Measurements from ENCODE around the gene ZSCAN30. TPM values are rescaled to one million over a fixed set of nuclear protein-coding genes. Genes with fewer than 3 reads are reported as not detected.

ZSCAN30 gene
- total and polyA plus RNA-seq, 8 donors = 15.0 to 68.7 (median 58.4) TPM

DNA sequence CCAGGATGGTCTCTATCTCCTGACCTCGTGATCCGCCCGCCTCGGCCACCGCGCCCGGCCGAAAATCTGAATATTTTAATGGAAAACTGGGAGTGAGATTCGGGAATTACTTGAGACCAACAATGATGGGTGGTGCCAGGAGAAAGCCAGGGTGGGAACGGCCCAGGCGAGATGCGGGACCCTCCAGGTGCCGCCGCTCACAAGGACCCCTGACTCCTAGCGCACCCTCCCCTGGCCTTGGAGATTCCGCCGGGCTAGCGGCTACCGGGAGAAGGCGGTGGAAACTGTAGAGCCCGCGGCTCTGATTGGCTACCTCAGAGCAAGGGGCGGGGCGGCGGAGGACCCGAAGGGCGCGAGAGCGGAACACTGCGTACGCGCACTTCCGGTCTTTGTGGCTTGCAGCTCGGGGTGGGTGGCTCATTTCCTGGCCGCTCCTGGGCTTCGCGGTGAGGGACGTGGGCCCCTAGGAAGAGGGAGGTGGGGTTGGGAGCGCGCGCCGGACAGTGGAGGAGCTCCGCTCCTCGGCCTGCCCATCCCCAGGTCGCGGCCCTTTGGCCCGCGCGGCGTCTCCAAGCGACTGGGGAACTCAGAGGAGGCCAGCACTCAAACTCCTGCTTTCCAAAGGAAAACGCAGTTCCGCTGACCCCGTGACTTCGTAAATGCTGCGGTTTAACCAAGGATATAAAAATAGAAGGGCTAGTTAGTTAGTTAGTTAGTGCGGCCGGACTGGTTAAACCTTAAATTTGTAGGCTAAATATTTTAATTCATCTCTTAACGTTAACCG is 49.2 kb downstream of the ZSCAN30 start, which contains the start of gene ZNF397:
Gene ZNF397, plus strand, starts transcription at position 371 of the 784 bp plus-strand sequence. CDS start 1,437 bp downstream, outside the sequence.
- DNase-seq (peak; percentile 95 to 99 (median 98)), ATAC-seq (peak; percentile 99)
- TF ChIP-seq, protein P1, sequence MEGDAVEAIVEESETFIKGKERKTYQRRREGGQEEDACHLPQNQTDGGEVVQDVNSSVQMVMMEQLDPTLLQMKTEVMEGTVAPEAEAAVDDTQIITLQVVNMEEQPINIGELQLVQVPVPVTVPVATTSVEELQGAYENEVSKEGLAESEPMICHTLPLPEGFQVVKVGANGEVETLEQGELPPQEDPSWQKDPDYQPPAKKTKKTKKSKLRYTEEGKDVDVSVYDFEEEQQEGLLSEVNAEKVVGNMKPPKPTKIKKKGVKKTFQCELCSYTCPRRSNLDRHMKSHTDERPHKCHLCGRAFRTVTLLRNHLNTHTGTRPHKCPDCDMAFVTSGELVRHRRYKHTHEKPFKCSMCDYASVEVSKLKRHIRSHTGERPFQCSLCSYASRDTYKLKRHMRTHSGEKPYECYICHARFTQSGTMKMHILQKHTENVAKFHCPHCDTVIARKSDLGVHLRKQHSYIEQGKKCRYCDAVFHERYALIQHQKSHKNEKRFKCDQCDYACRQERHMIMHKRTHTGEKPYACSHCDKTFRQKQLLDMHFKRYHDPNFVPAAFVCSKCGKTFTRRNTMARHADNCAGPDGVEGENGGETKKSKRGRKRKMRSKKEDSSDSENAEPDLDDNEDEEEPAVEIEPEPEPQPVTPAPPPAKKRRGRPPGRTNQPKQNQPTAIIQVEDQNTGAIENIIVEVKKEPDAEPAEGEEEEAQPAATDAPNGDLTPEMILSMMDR (IDR thresholded peaks at IDR 0.05) = no peak
- Histone ChIP-seq H3K4me3 (peak within 1 kb of the TSS; percentile 49 to 60), H3K36me3 (peaks cover 0 to 35% of the 10 kb centered on the region in 2 donors), H3K4me1 (peaks cover 3 to 11% of the 10 kb centered on the region in 2 donors), H3K9me3 (peaks cover 0 to 9% of the 10 kb centered on the region in 2 donors), H3K27ac (peak within 1 kb of the TSS; percentile 93 to 96), H3K27me3 (no peaks in the 10 kb centered on the region)
- intact Hi-C loops (cut with DNase I) = no loop called here

DNA sequence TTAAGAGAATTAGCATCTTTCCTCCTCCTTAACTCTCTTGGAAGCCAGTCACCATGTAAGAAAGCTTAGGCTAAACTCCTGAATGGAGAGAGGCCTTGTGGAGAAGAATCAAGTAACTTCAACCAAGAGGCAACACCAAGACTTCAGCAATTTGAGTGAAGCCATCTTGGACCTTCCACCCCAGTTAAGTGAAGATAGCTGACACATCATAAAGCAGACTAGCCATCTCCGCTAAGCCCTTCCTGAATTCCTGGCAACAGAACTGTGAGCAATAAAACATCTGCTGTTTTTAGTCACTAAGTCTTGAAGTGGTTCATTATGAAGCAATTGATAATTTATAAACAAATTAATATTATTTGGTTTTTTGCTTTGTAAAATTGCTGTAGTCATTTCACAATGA is 50.7 kb downstream of the ZSCAN30 start:
- intact Hi-C loops (cut with DNase I) = loop anchor here in 1 of 2 donors (5.0 kb wide), 1 partner anchor 113 kb away; no protein-coding TSS in a partner anchor

DNA sequence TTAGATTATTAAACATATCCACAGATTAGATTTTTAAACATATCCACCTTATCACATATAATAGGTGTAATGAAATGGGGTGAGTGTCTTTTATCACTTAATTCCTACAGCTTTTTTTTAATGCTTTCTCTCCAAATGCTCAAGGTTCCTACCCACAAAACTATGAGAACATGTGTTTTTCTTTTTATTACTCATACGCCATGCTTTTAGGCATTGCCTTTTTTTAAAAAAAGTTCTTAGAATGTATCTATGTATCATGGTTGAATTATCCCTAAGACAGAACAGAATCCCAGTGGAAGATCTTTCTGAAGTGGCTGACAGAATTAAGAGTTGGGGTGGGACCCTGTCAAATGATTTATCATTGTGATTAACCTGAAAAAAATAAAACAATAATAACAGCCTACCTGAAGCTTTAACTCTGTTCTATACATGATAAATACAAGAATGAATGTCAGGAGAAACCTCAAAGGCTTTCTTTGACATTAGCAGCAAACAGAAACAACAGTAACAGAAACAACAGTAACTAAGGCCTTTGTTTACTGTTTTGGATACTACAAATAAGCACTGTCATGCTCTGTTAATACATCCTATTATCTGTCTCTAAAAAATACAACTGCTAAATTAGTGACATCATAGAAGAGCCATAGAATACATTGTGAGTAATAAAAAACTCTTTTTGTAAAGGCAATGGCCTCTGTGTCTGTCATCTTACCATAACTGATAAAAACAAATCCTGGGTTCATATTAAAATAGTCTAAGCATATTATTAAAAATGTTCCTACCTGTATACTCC is 53.3 kb downstream of the ZSCAN30 start:
- H3K27ac ChIP-seq = no peak overlapping the region
- peaks cover 3% of the 10 kb centered on the region in 2 donors for H3K4me1 ChIP-seq
- DNase-seq (no peak), ATAC-seq (no peak)
- no peaks in the 10 kb centered on the region for H3K36me3 ChIP-seq
- no peaks in the 10 kb centered on the region for H3K9me3 ChIP-seq
- TF ChIP-seq, protein P1 (IDR thresholded peaks at IDR 0.05) = no peak
- H3K27me3 ChIP-seq = no peaks in the 10 kb centered on the region
- H3K4me3 ChIP-seq = no peak overlapping the region
- intact Hi-C loops (cut with DNase I) = loop anchor here in 1 of 2 donors (5.0 kb wide), 1 partner anchor 116 kb away; no protein-coding TSS in a partner anchor

More for the DNA sequence above, 50.7 kb downstream of the ZSCAN30 start:
- Histone ChIP-seq H3K27ac (no peak overlapping the region), H3K36me3 (peaks cover 0 to 20% of the 10 kb centered on the region in 2 donors), H3K4me3 (no peak overlapping the region), H3K4me1 (peaks cover 3 to 11% of the 10 kb centered on the region in 2 donors), H3K27me3 (no peaks in the 10 kb centered on the region), H3K9me3 (no peaks in the 10 kb centered on the region)
- ATAC-seq = no peak
- TF ChIP-seq, protein P1 (IDR thresholded peaks at IDR 0.05) = no peak
- no peak for DNase-seq

DNA sequence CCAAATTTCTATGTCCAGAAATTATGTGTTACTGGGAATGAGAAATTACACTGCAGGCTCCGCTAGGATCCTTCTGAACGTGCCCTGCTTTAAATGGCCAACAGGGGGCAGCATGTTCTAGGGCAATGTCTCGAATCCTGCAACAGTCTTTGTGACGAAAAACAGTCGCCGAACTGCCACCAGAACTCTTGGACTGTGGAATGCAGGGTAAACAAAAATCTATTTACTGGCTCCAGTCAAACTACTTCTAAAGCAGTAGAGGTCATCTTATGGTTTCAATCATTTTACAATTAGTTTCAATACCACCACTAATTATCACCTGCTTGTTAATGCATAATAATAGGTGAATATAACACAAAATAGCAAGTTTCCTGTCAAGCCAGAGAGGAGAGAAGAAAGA is 59.0 kb downstream of the ZSCAN30 start:
- Histone ChIP-seq H3K27me3 (no peaks in the 10 kb centered on the region), H3K36me3 (no peaks in the 10 kb centered on the region), H3K4me3 (no peak overlapping the region), H3K27ac (no peak overlapping the region), H3K4me1 (no peaks in the 10 kb centered on the region), H3K9me3 (no peaks in the 10 kb centered on the region)
- intact Hi-C loops (cut with DNase I) = no loop called here
- DNase-seq (peak; percentile 58 to 85 (median 70)), ATAC-seq (peak; percentile 99)
- TF ChIP-seq, protein P1 (IDR thresholded peaks at IDR 0.05) = peak; percentile 92 to 94

DNA sequence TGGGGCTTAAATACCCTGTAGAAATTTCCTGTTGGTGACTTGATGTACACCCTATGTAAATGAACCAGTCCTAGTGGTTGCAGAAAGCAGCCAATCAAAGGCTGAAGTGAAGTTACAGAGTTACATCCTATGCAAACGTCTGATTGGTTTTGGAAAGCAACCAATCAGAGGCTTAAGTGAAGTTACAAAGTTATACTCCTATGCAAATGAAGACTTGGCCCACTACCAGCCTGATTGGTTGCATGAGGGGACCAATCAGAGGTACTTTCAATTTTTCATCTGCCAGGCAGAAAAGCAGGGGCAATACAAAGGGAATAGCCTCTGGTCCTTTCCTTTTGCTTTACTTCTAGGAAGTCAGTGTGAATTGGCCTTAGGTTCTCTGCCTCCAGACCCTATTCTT is 62.8 kb downstream of the ZSCAN30 start:
- Histone ChIP-seq H3K27ac (no peak overlapping the region), H3K4me3 (no peak overlapping the region), H3K27me3 (no peaks in the 10 kb centered on the region), H3K9me3 (no peaks in the 10 kb centered on the region), H3K4me1 (no peaks in the 10 kb centered on the region), H3K36me3 (no peaks in the 10 kb centered on the region)
- TF ChIP-seq, protein P1 (IDR thresholded peaks at IDR 0.05) = no peak
- ATAC-seq (no peak), DNase-seq (no peak)
- intact Hi-C loops (cut with DNase I) = no loop called here

Measured in left lung (tissue), 10 donors.